Endothelial cell of hepatic sinusoid (primary cell): ENCODE data around the gene NOD2.

Experiments
- in situ Hi-C: cut with HindIII; loops from 2 replicates; pipeline ENCODE4 v1.10.0; 2017; ENCODE audit warnings: low sequenced_read_pairs

The NOD2 gene

GRCh38 chr16:50739031-50739430, 45.6 kb downstream of the NOD2 start:
- in situ Hi-C loops: no loop called here

GRCh38 chr16:50740736-50741135, 47.3 kb downstream of the NOD2 start:
- in situ Hi-C loops: no loop called here

GRCh38 chr16:50741225-50741780, 47.9 kb downstream of the NOD2 start:
- in situ Hi-C loops: no loop called here

DNA sequence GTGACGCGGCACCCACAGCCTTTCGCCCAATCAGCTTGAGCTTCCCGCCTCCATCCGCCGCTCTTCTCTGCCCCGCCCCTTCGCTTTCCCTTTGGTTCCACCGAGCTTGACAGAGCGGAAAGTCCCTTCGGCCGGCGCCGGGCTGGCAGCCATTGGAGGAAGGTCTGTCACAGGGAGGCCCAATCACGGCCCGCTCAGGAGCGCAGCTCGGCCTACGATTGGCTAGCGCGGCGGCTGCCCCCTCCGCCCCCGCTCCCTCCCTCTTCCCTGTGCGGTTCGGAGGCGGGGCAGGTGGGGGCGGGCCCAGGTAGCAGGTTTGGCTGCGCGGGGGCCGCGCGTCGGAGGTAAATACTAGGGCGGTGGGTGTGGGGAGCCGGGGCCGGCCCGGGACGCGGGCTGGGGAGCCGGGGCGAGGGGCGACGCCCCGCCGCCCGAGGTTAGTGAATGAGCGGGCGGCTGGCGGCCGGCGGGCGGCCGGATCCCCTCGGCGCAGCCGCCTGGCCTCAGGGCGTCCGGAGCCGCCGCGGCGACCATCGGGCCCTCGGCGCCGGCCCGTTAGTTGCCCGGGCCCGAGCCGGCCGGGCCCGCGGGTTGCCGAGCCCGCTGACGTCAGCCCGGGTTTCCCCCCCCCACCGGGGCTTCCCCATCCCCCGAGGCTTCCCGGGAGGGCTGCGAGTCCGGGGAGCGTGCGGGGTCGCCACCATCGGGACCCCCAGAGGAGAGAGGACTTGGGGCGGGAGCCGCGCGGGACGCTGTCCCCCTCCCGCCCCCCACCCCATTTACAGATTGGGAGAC, 48.6 kb downstream of the NOD2 start, which contains the start of gene CYLD:
Gene CYLD, plus strand, starts transcription at position 306 of the 795 bp plus-strand sequence. CDS start 7,613 bp downstream, outside the sequence.
- in situ Hi-C loops: no loop called here

GRCh38 chr16:50742576-50743200, 49.3 kb downstream of the NOD2 start:
- in situ Hi-C loops: no loop called here

- in situ Hi-C loops: no loop called here
Measured at GRCh38 chr16:50743581-50744225, 50.3 kb downstream of the NOD2 start.

- in situ Hi-C loops: no loop called here
Measured at GRCh38 chr16:50744881-50745280, 51.5 kb downstream of the NOD2 start.

GRCh38 chr16:50745940-50746339, 52.5 kb downstream of the NOD2 start:
- in situ Hi-C loops: no loop called here

DNA sequence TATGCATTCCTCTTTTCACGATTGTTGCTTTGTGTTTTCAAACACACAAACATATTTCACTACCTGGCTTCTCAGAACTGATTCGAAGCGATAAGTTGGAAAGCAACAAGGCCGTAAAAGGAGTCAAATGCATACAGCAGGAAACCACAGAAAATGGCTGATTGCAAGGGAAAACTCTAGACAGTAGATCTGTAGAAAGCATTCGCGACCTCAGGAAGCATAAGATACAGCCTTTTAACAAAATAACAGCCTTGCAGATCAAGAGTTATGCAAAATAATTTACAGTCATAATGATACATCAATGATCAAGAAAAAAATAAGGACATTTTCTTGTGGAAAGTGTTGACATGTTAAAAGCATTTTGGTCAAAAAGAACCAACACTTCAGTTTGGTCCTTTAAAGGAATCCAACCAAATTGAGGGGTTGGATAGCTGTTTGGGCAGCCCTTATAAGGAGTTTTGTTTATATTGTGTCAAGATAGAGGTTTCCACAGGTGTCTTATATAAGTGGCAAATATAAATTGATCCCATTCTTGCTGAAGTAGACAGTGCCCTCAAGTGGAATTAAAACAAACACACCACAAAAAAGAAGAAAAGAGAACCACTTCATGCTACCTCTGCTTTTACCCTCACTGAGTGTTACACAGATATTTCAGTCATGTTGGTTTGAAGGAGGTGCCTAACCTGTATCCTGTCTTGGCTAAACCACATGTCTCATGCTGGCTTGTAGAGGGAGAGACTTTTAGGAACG, 54.0 kb downstream of the NOD2 start:
- in situ Hi-C loops: no loop called here

DNA sequence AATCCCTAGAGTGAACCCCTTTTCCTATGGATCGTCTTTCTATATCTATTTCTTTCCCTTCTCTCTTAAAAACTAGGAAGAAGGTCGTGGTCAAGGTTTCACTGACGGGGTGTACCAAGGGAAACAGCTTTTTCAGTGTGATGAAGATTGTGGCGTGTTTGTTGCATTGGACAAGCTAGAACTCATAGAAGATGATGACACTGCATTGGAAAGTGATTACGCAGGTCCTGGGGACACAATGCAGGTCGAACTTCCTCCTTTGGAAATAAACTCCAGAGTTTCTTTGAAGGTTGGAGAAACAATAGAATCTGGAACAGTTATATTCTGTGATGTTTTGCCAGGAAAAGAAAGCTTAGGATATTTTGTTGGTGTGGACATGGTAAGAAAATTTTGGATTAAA, 58.1 kb downstream of the NOD2 start:
- in situ Hi-C loops: no loop called here

- in situ Hi-C loops: no loop called here
Measured at GRCh38 chr16:50752471-50753235, 59.2 kb downstream of the NOD2 start.

GRCh38 chr16:50756473-50756872, 63.1 kb downstream of the NOD2 start:
- in situ Hi-C loops: no loop called here

DNA sequence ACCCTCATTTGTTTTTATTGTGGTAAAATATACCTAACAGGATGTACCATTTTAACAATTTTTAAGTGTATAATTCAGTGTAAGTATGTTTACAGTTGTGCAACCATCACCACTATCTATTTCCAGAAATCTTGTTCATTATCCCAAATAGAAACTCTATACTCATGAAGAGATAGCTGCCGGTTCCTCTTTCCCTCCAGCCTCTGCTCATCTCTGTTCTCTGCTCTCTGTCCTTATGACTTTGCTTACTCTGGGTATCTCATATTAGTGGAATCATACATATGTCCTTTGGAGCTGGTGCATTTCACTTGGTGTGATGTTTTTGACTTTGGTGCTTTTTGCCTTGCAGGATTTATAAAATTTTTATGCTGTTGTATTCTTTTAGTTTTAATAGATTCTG, 67.9 kb downstream of the NOD2 start:
- in situ Hi-C loops: no loop called here

GRCh38 chr16:50762241-50762640, 68.8 kb downstream of the NOD2 start:
- in situ Hi-C loops: no loop called here

DNA sequence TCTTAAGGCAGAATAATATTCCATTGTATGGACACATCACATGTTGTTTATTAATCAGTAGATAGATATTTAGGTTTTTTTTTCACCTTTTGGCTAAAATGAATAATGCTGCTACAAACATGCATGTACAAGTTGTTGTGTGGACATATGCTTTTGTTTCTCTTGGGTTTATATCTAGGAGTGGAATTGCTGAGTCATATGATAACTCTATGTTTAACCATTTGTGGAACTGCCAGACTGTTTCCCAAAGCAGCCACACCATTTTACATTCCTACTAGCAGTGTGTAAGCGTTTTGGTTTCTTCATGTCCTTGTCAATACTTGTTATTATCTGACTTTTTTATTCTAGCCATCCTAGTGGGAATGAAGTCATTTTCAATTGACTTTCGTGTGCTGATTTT, 69.8 kb downstream of the NOD2 start:
- in situ Hi-C loops: no loop called here

DNA sequence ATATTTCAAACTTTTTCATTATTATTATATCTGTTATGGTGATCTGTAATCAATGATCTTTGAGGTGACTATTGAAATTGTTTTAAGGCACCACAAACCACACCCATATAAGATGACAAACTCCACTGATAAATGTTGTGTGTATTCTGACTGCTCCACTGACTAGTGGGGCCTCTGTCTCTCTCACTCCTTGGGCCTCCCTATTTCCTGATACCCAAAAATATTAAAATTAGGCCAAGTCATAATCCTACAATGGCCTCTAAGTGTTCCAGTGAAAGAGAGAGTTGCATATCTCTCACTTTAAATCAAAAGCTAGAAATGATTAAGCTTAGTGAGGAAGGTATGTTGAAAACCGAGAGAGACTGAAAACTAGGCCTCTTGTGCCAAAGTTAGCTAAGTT, 71.9 kb downstream of the NOD2 start:
- in situ Hi-C loops: no loop called here

- in situ Hi-C loops: no loop called here
Measured at GRCh38 chr16:50765861-50766260, 72.5 kb downstream of the NOD2 start.

GRCh38 chr16:50767197-50767596, 73.8 kb downstream of the NOD2 start:
- in situ Hi-C loops: no loop called here

- in situ Hi-C loops: no loop called here
Measured at GRCh38 chr16:50771366-50771765, 78.0 kb downstream of the NOD2 start.

GRCh38 chr16:50774405-50774804, 81.0 kb downstream of the NOD2 start:
- in situ Hi-C loops: no loop called here
